Fibroblast of upper back skin (primary cell): Measurements from ENCODE around the gene LHPP.

Experiments
- DNase-seq: peaks from one replicate; pipeline ENCODE4 v3.0.0-alpha.2; 2013

Gene LHPP

GRCh38 chr10:124649214-124649613 is 187.6 kb downstream of the LHPP start:
- no peak for DNase-seq

GRCh38 chr10:124650263-124650662 is 188.6 kb downstream of the LHPP start:
- DNase-seq: no peak

DNA sequence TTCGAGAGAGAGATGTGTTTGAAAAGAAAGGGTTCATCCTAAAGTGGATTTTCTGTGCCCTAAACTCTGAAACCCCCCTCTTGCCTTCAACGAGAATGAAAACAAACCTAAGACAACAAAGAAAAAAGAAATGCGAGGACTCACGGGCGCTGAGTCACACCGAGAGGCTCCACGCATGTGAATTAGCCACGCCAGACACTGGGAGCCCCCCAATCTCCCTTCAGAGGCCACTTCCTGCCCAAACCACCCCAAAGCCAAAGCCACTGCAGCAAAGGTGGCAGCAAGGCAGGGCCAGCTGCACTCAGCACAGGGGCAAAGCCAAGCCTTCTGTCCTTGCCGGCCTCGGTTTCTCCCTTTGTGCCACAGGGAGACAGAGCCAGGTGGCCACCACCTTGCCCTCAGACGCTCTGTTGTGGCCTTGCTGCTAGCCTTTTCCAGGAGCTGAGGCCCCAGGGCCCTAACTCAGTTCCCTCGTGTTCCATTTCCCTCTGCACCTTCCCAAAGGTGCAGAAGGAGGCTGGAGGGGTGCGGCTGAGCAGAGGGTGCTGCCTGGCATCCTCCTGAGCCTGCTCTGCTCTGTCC is 189.3 kb downstream of the LHPP start:
- no peak for DNase-seq

- DNase-seq: no peak
Measured at GRCh38 chr10:124651402-124651891, 189.8 kb downstream of the LHPP start.

DNA sequence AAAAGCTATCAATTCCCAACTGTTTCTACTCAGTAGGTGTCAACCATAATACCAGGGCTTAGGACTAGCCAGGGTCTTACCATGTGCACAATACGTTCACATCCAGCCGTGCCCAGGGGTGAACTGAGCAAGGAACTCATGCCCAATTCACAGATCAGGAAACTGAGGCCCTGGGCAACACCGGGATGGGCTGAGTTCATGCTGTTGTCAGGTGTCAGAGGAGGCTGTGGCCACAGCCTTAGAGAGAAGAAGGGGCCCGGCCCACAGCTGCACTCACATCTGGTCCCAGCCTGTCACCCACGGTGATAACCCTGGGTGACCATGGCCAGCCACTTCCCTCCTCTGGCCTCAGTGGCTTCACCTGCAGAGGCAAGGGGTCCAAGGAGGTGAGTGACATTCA is 190.6 kb downstream of the LHPP start:
- no peak for DNase-seq

GRCh38 chr10:124652701-124653100 is 191.1 kb downstream of the LHPP start:
- no peak for DNase-seq

DNA sequence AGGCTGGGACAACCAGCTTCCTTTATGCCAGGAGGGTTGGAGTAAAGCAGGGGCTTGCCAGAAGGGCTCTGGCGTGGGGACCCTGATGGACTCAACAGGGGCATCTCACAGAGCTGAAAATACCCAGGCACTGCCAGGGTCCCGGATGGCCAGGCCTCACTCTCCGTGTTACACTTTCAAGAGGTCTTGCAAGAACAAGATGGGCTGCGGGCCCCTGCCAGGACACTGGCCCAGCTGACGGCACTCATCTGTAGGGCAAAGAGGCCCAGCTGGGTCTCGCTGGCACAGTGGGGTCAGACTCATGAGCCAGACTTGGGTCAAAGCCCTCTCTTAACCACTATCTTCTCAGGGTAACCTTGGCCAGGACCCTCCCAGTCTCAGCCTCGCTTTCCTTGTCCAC is 191.7 kb downstream of the LHPP start:
- DNase-seq: no peak

- DNase-seq: no peak
Measured at GRCh38 chr10:124653811-124654651, 192.4 kb downstream of the LHPP start.

DNA sequence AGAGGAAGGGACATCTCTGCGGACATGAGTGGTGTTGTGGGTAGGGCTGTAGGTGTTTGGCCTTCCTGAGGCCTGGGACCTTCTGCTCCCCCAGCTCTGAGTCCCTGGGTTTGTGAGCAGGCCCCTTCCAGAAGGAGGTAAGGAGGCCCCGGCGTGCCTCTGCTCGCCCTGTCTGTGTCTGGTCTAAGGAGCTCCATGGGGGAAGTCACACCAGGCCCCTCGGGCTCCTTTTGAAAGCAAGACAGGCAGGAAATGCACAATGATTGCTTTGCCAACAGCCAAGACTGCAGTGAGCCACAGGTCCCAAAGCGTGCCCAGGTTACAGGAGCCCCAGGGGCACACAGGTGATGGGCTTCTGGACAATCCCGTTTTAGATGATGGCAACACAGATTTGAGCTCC is 193.1 kb downstream of the LHPP start:
- DNase-seq: no peak

DNA sequence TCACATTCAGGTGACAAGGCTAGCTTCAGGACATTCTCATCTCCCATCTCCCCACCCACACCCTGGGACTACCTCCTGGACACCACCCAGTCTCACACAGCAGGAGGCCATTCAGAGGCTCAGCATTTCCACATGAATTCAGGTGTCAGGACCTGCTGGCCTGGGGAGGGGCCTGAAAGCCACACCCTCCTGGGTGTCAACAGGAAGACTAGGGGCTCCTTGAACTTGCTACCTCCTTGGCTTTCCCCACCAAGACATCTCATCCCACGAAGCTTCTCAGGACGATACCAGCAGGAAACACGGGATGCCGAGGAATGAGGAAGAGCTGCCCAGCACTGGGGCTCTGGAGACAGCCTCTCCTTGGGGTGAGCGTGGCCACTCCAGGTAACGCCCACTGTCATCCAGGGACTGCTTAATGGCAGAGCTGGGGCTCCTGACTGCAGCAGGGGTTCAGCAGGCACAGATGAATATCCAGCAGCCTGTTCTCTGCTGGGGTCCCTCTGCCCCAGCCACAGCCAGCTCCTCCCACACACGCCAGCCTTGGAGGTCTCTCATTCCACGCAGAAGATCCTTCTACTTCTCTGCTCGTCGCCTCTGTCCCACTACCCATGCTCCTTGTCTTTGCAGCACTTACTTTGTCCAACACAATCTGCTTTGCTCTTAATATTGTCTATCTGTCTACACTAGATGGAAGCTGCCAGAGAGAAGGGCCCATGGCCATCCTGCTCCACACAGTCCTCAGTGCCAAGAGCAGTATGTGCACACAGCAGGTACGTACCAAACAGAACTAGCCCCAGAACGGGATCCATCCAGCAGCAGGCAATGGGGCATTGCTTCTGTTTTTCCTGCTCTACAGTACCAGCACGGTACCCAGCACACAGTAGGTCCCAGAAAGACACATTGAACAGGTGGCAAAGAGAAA is 193.8 kb downstream of the LHPP start:
- DNase-seq: no peak

GRCh38 chr10:124656113-124656490 is 194.5 kb downstream of the LHPP start:
- DNase-seq: no peak

DNA sequence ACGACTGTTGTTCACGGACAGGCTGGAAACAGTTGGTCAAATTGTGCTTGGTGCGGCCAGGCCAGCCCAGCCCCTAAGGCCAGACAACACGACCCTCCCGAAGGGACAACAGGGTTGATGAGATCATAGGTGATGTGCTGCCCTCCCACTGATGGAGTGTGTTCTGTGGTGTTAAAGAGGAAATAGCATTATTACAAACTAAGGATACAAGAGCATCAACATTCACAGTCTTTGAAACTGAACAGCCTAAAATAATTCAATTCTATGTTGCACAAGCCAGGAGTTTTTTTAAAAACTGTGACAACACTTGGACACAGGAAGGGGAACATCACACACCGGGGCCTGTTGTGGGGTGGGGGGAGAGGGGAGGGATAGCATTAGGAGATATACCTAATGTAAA is 194.9 kb downstream of the LHPP start:
- no peak for DNase-seq

DNA sequence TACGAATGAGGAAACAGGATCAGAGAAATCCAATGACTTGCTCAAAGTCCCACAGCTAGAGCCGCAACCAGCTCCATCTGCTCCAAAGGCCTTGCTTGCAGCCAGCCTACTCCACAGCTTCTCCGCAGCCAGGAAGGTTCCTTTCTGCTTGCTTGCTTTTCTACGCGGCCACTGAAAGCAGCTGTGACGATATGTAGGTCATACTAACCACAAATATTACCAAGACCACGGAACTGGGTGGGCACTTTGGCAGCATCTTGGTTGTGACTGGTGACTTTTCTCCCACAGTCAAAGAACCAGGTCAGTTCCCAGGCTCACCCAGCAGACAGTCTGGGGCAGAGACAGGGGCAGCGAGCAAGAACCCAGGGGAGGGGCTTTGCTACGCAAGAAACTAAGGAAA is 196.2 kb downstream of the LHPP start:
- peak; percentile 48 for DNase-seq

DNA sequence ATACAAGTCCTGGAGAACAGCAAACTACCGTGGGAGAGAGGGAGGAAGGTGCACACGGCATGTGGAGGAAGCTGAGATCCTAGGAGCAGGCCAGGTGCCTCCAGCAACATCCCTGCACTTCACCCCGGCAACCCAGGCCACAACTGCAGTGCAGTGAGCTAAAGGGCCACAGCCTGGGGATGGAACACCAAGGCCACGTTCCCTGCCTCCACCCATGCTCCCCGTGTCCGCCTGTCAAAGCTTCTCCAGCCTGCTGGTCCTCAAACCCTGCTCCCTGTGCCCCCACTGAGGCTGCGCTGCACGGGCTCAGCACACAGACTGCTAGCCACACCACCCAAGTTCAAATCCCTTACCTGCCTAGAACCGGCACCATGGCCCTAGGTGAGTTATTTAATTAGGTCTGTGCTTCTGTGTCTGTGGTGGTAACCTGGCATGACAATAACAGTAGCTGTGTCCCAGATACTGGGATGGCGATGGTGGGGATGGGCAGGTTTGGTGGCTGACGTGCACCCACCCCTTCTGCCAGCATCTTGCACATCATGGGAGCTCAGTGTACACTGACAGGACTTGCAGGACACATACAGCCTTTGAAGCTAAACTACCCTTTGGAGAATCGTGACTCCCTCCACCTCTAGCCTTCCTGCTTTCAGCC is 197.1 kb downstream of the LHPP start:
- no peak for DNase-seq

GRCh38 chr10:124659380-124659779 is 197.8 kb downstream of the LHPP start:
- no peak for DNase-seq

DNA sequence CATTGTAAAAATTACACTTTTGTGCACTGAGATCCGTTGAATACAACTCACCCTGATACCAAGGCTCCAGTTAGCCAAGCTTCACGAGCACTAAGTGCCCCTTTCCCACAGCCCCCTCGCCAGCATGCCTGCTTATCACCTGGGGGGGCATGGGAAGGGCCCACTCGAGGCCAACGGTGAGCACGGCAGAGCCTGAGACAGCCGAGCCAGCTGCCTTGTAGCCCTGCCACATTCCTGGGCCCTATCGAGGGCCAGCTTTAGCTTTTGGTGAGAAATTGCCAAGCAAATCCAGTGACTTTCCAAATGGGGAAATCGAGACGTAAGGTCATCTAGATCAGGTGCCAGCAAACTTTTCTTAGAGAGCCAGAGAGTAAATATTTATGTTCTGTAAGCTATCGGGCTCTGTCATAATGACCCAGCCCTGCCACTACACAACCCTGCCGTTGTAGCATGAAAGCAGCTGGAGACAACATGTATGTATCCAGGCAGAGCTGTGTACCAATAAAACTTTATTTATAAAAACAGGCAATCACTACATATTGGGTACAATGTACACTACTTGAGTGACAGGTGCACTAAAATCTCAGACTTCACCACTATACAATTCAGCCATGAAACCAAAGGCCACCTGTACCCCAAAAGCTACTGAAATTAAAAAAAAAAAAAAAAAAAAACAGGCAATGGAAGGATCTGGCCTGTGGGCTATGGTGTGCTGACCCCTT is 198.9 kb downstream of the LHPP start:
- no peak for DNase-seq

DNA sequence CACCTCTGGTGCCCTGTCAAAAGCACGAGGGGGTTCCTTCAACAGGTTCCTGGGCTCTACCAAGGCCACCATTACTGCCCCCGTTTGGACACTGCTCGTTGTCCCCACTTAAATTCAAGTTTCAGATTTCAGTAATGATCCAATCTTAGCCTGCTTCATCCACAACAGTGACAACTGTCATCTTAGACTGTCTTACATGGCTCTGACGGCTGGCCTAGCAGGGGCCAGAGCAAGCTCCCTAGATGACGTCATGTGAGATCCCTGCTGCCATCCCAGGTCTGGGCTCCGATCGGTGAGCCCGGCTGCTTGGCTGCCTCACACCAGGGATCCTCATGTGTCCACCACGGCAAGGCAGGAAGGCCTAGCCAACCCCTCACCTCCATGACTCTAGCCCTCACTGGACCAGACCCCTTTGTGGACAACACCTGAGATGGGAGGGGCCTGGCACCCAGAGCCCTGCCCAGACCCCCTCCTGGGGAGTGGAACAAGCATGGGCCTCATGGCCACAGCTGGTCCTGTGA is 200.1 kb downstream of the LHPP start:
- no peak for DNase-seq

- DNase-seq: no peak
Measured at GRCh38 chr10:124663228-124663627, 201.6 kb downstream of the LHPP start.
